ENCODE data around the gene PPP1R12B.

The PPP1R12B gene, protein sequence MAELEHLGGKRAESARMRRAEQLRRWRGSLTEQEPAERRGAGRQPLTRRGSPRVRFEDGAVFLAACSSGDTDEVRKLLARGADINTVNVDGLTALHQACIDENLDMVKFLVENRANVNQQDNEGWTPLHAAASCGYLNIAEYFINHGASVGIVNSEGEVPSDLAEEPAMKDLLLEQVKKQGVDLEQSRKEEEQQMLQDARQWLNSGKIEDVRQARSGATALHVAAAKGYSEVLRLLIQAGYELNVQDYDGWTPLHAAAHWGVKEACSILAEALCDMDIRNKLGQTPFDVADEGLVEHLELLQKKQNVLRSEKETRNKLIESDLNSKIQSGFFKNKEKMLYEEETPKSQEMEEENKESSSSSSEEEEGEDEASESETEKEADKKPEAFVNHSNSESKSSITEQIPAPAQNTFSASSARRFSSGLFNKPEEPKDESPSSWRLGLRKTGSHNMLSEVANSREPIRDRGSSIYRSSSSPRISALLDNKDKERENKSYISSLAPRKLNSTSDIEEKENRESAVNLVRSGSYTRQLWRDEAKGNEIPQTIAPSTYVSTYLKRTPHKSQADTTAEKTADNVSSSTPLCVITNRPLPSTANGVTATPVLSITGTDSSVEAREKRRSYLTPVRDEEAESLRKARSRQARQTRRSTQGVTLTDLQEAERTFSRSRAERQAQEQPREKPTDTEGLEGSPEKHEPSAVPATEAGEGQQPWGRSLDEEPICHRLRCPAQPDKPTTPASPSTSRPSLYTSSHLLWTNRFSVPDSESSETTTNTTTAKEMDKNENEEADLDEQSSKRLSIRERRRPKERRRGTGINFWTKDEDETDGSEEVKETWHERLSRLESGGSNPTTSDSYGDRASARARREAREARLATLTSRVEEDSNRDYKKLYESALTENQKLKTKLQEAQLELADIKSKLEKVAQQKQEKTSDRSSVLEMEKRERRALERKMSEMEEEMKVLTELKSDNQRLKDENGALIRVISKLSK

GRCh38 chr1:202348509-202349205 lies at the start of gene PPP1R12B:
TSS of gene PPP1R12B (plus strand) at chr1:202348699. CDS start at chr1:202348852, 153 bp downstream.
- peak; percentile 97 for DNase-seq

- no peak for DNase-seq
These were observed 46.3 kb upstream of the PPP1R12B start for GRCh38 chr1:202302166-202302565.

- DNase-seq = no peak
These were observed 44.1 kb upstream of the PPP1R12B start for GRCh38 chr1:202304375-202304774.

DNA sequence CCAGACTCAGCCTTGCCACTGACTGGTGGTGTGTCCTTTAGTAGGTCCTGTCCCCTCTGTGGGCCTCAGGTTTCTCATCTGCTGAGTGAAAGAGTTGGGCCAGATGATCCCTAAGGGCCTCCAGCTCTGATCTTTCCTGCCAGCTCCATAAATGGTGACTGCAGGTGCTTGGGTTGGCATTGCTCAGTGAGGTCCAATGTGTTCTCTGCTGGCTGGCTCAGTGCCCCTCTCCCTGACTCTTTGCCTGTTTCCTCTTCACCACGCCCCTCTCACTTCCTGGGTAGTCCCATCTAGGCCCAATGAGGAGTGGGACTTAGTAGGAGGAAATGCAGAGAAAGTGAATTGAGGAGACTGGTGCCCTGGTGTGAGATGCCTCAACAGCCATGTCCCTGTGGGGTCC lies 43.3 kb upstream of the PPP1R12B start:
- no peak for DNase-seq

DNA sequence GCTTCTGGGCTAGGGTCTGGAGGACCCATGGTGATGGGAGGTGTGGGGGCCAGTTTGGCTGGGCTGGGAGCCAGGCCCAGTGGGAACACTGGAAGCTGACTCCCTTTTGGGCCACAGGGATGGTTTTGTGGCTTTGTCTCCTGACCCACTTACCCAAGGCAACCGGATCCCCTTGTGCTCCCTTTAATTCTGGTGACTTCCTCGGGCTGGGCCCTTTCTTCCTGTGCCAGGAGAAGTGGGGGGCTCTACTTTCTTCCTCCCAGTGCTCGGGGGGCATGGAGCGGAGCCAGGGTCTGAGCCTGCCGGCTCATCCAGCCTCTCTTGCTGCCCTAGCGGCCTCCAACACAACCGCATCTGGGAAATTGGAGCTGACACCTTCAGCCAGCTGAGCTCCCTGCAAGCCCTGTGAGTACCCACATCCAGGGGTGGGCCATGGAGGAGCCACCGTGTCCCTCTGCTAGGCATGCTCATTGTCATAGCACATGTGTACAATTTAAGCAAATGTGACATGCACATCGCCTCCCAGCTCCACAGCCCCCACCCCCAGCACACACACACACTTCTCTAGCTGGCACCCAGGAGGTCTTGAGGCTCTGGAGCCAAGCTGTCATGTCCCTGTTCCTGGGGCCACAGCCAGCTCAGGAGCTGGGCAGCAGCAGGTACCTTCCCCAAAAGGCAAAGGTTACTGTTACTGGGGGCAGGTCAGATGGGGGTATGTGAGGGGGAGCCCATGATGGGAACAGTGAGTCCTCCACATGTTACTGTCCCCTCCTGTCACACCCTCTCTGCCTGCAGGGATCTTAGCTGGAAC lies 41.8 kb upstream of the PPP1R12B start:
- DNase-seq = no peak

GRCh38 chr1:202310071-202310725 lies 38.3 kb upstream of the PPP1R12B start:
- DNase-seq = no peak

DNA sequence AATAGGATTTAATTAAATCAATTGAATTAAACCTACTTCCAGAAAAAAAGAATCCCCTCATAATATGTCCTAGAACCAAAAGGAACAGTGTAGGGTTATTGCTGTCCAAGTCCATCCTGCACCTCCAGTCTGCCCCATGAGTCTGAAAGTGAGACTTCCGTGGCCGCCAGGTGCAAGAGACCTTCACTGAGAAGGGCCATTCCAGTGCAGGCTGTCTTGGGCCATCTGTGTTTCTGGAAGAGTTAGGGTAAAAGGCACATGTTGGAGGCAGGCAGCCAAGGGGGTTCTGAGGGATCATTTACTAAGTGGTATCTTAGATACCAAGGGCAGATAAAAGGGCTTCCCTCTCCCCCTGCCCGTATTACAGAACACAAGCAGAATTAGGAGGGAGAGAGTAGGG lies 37.8 kb upstream of the PPP1R12B start:
- DNase-seq = no peak

GRCh38 chr1:202311875-202312635 lies 36.4 kb upstream of the PPP1R12B start:
- no peak for DNase-seq

DNA sequence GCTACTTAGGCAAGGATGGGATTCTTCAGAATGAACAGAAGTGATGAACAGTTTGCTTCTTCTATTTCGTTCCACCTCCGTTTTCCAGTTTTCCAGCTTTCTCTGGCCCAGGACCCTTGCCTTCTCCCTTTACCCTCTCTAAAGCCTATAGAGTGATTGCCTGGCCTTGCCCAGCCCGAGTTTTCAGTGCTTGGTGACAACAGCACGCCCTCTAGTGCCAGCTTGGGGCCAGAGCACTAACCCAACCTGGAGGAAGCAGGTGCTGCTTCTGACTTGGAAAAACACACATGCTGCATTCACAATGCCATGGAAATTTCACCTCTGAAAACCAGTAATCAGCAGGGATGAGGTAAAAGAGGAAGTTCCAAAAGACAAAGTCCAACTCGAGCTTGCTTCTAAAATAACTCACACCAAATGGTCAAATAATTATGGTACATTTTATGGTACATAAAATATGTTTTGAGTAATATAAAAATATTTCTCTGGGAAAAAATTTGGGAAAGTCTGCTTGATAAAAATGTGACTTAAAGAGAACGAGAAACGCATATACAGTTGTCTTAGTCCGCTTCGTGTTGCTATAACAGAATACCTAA lies 32.8 kb upstream of the PPP1R12B start:
- peak; percentile 75 for DNase-seq

DNA sequence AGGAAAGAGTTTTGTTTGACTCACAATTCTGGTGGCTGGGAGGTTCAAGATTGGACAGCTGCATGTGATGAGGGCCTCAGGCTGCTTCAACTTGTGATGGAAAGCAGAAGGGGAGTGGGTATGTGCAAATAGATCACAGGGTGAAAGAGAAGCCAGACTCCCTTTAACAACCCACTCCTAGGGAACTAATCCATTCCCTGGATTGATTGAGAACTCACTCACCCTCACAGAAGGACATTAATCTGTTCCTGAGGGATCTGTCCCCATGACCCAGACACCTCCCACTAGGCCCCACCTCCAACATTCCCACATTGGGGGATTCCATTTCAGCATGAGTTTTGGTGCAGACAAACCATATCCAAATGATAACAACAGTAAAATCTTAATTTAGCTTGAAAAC lies 32.3 kb upstream of the PPP1R12B start:
- no peak for DNase-seq

GRCh38 chr1:202317941-202318925 lies 30.3 kb upstream of the PPP1R12B start:
- no peak for DNase-seq

DNA sequence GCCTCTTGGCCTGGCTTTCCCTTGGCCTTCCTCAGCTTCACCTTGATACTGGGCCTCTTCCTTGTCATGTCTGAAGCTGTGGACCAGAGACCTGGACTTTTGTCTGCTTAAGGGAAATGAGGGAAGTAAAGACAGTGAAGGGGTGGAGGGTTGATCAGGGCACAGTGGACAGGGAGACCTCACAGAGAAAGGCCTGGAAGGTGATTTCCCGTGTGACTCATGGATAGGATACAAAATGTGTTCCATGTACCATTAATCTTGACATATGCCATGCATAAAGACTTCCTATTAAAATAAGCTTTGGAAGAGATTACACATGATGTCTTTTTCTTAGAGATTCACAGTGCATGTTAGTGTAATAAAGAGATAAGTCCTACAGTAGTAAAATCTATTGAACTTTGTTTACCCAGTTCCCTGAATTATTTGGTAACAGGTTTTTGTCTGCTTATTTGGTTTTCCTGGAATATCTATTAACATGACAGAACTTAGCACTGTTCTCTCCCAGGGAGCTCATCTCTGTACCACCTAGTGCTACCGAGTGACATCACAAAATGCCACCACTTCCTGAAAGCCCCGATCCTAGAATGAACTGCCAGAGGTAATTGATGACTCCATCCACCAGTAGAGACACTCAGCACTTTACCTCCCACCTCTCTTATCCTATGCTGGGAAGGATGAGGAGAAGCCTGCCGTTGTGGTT lies 29.0 kb upstream of the PPP1R12B start:
- DNase-seq = no peak

DNA sequence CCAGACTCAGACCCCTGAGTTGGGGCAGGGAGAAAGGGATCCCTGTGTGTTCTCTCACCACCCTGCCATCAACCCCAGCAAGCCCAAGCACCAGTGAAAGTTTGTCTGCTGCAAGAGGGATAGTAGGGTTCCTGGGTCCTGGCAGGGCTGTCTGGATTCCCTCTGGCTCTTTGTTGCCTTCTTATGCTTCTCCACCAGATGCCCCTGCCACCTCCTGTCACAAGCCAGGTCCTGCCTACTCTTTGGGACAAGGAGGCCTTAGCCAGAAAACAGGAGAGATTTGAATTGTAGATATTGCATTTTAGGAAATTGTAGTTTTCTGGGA lies 28.5 kb upstream of the PPP1R12B start:
- DNase-seq = no peak

DNA sequence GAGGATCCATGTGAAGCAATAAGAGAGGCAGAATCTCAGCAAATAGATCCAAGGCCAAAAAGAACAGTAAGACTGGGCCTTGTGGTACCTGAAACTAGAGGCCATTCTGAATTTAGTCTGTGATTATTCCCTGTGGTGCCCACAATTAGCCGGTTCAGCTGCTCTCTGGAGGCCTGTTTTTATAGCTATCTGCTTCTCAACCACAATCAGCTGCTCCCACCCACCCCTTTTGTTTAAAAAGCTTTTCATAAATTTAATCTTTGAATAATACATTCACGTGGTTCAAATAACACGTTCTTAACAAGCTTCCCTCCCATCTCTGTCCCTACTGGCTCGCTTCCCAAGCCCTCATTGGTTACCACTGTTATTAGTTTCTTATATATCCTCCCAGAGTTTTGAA lies 24.8 kb upstream of the PPP1R12B start:
- no peak for DNase-seq

- DNase-seq = no peak
These were observed 23.9 kb upstream of the PPP1R12B start for GRCh38 chr1:202324646-202325045.

GRCh38 chr1:202329891-202330290 lies 18.6 kb upstream of the PPP1R12B start:
- DNase-seq = no peak

- no peak for DNase-seq
These were observed 14.6 kb upstream of the PPP1R12B start for GRCh38 chr1:202333861-202334260.

GRCh38 chr1:202343652-202344349 lies 4.7 kb upstream of the PPP1R12B start:
- DNase-seq = no peak

Measured in stimulated activated CD4-positive, alpha-beta T cell treated with anti-CD3 and anti-CD28 coated beads, Interleukin-4, amount 100 ng/mL, for 24 hours (primary cell).